GM12874 (cell line): Measurements from ENCODE around the gene SLC2A14.

Experiments used
- CTCF ChIP-seq: IDR thresholded peaks from 2 replicates; pipeline ENCODE4 v1.5.1; 2011; ENCODE audit warnings: low read depth, mild to moderate bottlenecking, control low read depth, low read length, moderate library complexity; ENCODE audit not compliant: insufficient read depth

SLC2A14 gene

GRCh38 chr12:7892186-7892980, 19.7 kb upstream of the SLC2A14 start:
- TF ChIP-seq CTCF: no peak

GRCh38 chr12:7884689-7885088, 12.0 kb upstream of the SLC2A14 start:
- TF ChIP-seq CTCF: no peak

GRCh38 chr12:7879246-7879645, 6.5 kb upstream of the SLC2A14 start:
- no peak for TF ChIP-seq CTCF

- TF ChIP-seq CTCF: no peak
These were observed 4.7 kb upstream of the SLC2A14 start for GRCh38 chr12:7877420-7877819.

GRCh38 chr12:7870335-7870734, 2.4 kb downstream of the SLC2A14 start:
- TF ChIP-seq CTCF: no peak

- TF ChIP-seq CTCF: no peak
These were observed 3.6 kb downstream of the SLC2A14 start for GRCh38 chr12:7869137-7869536.

- no peak for TF ChIP-seq CTCF
These were observed 4.3 kb downstream of the SLC2A14 start for GRCh38 chr12:7868391-7868790.
